ENCODE data around the gene C9orf50. TPM values are rescaled to one million over a fixed set of nuclear protein-coding genes. Genes with fewer than 3 reads are reported as not detected.

The C9orf50 gene
- polyA plus RNA-seq, 3 donors: 0.04 TPM; not detected in 2

GRCh38 chr9:129617167-129617566 is 3.7 kb downstream of the C9orf50 start:
- H3K27ac ChIP-seq (ENCODE audit: low read depth, low read length): no peak overlapping the region
- 0 to 11% (median 2%) methylated on average over 1 of the region's 1 CpG for WGBS, 3 donors

GRCh38 chr9:129615407-129616285 is 5.3 kb downstream of the C9orf50 start:
- no peak overlapping the region for H3K27ac ChIP-seq (ENCODE audit: low read depth, low read length)
- WGBS, 3 donors: 78 to 86% (median 83%) methylated on average over 31 of the region's 31 CpGs

- 85 to 94% (median 88%) methylated on average over 10 of the region's 10 CpGs for WGBS, 3 donors
Observed at GRCh38 chr9:129614932-129615331, 6.0 kb downstream of the C9orf50 start.

GRCh38 chr9:129613520-129614175 is 7.3 kb downstream of the C9orf50 start:
- 54 to 74% (median 69%) methylated on average over 19 of the region's 19 CpGs for WGBS, 3 donors
- no peak overlapping the region for H3K27ac ChIP-seq (ENCODE audit: low read depth, low read length)

More at GRCh38 chr9:129614932-129615331, 6.0 kb downstream of the C9orf50 start:
- H3K27ac ChIP-seq (ENCODE audit: low read depth, low read length): no peak overlapping the region

GRCh38 chr9:129612815-129613519 is 7.9 kb downstream of the C9orf50 start:
- H3K27ac ChIP-seq (ENCODE audit: low read depth, low read length): no peak overlapping the region

GRCh38 chr9:129612123-129612522 is 8.8 kb downstream of the C9orf50 start:
- 62 to 89% (median 83%) methylated on average over 7 of the region's 7 CpGs for WGBS, 3 donors
- no peak overlapping the region for H3K27ac ChIP-seq (ENCODE audit: low read depth, low read length)

More at GRCh38 chr9:129612815-129613519, 7.9 kb downstream of the C9orf50 start:
- WGBS, 3 donors: 73 to 91% (median 77%) methylated on average over 15 of the region's 15 CpGs

GRCh38 chr9:129611307-129611800 is 9.5 kb downstream of the C9orf50 start:
- WGBS, 3 donors: 26 to 38% (median 32%) methylated on average over 12 of the region's 12 CpGs
- no peak overlapping the region for H3K27ac ChIP-seq (ENCODE audit: low read depth, low read length)

- WGBS, 3 donors: 0 to 1% (median 0%) methylated on average over 56 to 66 of the region's 66 CpGs
- H3K27ac ChIP-seq (ENCODE audit: low read depth, low read length): no peak overlapping the region
Observed at GRCh38 chr9:129610473-129611306, 10.2 kb downstream of the C9orf50 start.

GRCh38 chr9:129610213-129610472 is 10.8 kb downstream of the C9orf50 start:
- no peak overlapping the region for H3K27ac ChIP-seq (ENCODE audit: low read depth, low read length)
- WGBS, 3 donors: 0 to 2% (median 0%) methylated on average over 20 to 24 of the region's 24 CpGs

GRCh38 chr9:129609486-129610212 is 11.3 kb downstream of the C9orf50 start:
- 6 to 40% (median 7%) methylated on average over 18 to 29 of the region's 30 CpGs for WGBS, 3 donors

GRCh38 chr9:129608561-129609481 is 12.1 kb downstream of the C9orf50 start:
- no peak overlapping the region for H3K27ac ChIP-seq (ENCODE audit: low read depth, low read length)
- 79 to 85% (median 82%) methylated on average over 25 to 27 of the region's 27 CpGs for WGBS, 3 donors

More at GRCh38 chr9:129609486-129610212, 11.3 kb downstream of the C9orf50 start:
- peak overlapping the region; percentile 52 for H3K27ac ChIP-seq (ENCODE audit: low read depth, low read length)

- H3K27ac ChIP-seq (ENCODE audit: low read depth, low read length): no peak overlapping the region
- WGBS, 3 donors: 65 to 77% (median 66%) methylated on average over 6 of the region's 6 CpGs
Observed at GRCh38 chr9:129607027-129607387, 13.9 kb downstream of the C9orf50 start.

GRCh38 chr9:129606161-129607026 is 14.5 kb downstream of the C9orf50 start:
- 54 to 76% (median 63%) methylated on average over 15 of the region's 15 CpGs for WGBS, 3 donors

GRCh38 chr9:129604766-129605163 is 16.1 kb downstream of the C9orf50 start:
- 54 to 58% (median 55%) methylated on average over 8 of the region's 8 CpGs for WGBS, 3 donors
- no peak overlapping the region for H3K27ac ChIP-seq (ENCODE audit: low read depth, low read length)

More at GRCh38 chr9:129606161-129607026, 14.5 kb downstream of the C9orf50 start:
- H3K27ac ChIP-seq (ENCODE audit: low read depth, low read length): no peak overlapping the region

GRCh38 chr9:129604056-129604765 is 16.7 kb downstream of the C9orf50 start:
- H3K27ac ChIP-seq (ENCODE audit: low read depth, low read length): no peak overlapping the region
- 80 to 81% (median 81%) methylated on average over 12 of the region's 12 CpGs for WGBS, 3 donors

Data from adipose tissue (tissue), 3 donors.